Measurements from ENCODE around the gene ASB5.

DNA sequence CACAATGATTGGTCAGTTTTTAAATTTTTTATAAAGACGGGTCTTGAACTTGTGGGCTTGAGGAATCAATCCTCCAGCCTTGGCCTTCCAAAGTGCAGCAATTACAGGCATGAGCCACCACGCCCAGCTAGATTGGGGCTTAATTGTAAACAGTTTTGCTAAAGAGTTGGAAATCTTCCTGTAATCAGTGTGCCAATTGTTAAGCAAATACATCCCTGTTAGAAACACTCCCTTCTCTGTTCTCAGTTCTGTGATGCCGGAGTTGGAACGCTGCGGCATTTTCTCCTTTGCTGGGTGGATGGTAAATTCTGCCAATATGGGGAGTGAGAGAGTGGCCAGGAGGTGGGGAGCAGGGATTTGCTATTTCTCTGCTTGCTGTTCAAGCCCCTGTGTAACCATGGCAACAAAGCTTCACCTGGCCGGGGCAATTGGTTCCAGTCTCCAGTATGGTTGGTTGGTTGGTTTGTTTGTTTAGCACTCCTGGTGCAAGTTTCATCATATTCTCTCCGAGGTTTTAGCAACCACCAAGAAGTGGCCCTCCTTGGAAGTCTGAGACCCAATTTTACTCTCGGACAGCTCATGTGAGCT lies 70.6 kb downstream of the ASB5 start:
- no peak for TF ChIP-seq EZH2 (IDR thresholded peaks at IDR 0.05)
- TF ChIP-seq, protein P1, sequence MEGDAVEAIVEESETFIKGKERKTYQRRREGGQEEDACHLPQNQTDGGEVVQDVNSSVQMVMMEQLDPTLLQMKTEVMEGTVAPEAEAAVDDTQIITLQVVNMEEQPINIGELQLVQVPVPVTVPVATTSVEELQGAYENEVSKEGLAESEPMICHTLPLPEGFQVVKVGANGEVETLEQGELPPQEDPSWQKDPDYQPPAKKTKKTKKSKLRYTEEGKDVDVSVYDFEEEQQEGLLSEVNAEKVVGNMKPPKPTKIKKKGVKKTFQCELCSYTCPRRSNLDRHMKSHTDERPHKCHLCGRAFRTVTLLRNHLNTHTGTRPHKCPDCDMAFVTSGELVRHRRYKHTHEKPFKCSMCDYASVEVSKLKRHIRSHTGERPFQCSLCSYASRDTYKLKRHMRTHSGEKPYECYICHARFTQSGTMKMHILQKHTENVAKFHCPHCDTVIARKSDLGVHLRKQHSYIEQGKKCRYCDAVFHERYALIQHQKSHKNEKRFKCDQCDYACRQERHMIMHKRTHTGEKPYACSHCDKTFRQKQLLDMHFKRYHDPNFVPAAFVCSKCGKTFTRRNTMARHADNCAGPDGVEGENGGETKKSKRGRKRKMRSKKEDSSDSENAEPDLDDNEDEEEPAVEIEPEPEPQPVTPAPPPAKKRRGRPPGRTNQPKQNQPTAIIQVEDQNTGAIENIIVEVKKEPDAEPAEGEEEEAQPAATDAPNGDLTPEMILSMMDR (IDR thresholded peaks at IDR 0.05): no peak
- TF ChIP-seq EZH2phosphoT487 (IDR thresholded peaks at IDR 0.05): no peak
